ENCODE results near the gene CCHCR1.
"Not testable (repeated sequence)": the region's sequence is repeated elsewhere in the genome, so short reads cannot be mapped to it uniquely, and the experiment has no call there.

Gene CCHCR1

GRCh38 chr6:31157513-31158139 lies at the start of gene CCHCR1:
Gene CCHCR1, minus strand, starts transcription at chr6:31157802. Its CDS starts 202 bp downstream, at chr6:31157600.
- DNase-seq, result no peak

DNA sequence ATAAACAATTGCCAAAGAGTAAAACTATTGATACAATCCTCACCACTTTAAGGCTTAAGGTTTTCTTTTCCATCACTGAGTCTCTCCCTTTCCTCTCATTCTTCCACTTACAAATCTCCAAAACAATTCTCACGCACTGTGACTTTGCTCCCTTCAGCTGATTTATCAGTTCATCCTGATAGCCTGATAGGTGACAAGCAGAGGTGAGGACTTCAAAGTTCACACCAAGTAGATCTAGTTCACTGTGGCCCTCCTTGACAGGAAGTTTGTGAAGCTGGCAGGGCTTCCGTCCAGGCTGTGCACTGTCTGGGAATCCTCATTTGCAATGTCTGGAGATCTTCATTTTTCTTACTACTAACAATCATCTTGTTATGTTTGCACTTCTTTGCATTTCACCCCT lies 48.0 kb upstream of the CCHCR1 start:
- no peak for DNase-seq

- no peak for DNase-seq
Observed at GRCh38 chr6:31204751-31205145, 47.1 kb upstream of the CCHCR1 start.

DNA sequence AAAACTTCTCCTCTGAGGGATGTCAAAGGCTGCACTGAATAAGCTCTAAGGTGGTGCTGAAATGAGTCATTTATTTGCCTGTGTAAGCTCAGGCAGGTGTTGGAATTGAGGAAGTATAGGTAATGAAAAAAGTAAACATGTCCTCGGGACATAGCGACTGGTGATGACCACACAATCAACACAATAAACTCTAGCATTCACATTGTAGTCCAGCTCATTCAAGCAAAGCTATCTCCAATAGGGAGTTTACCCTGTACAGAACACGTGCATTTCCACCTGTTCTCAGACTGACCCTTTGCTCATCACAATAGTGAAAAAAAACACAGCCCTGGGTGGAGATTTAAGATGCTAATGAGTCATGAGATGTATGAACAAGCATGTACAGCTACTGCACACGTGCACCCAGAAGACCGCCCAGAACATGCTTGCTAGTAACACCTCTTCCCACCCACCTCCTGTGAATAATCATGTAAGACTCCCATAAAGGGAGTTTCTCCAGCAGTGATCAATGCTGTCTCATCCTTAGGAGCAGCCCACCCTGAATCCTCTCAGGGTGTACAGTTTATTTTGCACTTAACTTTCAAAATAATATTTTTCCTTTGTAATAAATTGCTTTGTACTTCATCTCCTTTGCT lies 45.9 kb upstream of the CCHCR1 start:
- peak; percentile 26 for DNase-seq

GRCh38 chr6:31202259-31203166 lies 44.9 kb upstream of the CCHCR1 start:
- no peak for DNase-seq

- DNase-seq, result not testable (repeated sequence)
Observed at GRCh38 chr6:31199105-31199452, 41.5 kb upstream of the CCHCR1 start.

GRCh38 chr6:31197559-31198305 lies 40.1 kb upstream of the CCHCR1 start:
- peak; percentile 73 for DNase-seq

DNA sequence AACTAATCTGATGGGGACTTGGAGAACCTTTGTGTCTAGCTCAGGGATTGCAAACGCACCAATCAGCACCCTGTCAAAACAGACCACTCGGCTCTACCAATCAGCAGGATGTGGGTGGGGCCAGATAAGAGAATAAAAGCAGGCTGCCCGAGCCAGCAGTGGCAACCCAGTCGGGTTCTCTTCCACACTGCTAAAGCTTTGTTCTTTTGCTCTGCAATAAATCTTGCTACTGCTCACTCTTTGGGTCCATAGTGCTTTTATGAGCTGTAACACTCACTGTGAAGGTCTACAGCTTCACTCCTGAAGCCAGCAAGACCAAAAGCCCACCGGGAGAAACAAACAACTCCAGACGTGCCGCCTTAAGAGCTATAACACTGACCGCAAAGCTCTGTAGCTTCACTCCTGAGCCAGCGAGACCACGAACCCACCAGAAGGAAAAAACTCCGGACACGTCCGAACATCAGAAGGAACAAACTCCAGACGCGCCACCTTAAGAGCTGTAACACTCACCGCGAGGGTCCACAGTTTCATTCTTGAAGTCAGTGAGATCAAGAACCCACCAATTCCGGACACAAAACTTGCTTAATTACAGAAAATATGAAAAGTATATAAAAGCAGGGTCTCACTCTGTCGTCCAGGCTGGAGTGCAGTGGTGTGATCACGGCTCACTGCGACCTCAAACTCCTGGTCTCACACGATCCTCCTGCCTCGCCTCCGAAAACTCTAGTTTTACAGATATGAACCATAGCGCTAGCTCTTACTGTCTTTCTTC lies 38.8 kb upstream of the CCHCR1 start:
- DNase-seq, result not testable (repeated sequence)

DNA sequence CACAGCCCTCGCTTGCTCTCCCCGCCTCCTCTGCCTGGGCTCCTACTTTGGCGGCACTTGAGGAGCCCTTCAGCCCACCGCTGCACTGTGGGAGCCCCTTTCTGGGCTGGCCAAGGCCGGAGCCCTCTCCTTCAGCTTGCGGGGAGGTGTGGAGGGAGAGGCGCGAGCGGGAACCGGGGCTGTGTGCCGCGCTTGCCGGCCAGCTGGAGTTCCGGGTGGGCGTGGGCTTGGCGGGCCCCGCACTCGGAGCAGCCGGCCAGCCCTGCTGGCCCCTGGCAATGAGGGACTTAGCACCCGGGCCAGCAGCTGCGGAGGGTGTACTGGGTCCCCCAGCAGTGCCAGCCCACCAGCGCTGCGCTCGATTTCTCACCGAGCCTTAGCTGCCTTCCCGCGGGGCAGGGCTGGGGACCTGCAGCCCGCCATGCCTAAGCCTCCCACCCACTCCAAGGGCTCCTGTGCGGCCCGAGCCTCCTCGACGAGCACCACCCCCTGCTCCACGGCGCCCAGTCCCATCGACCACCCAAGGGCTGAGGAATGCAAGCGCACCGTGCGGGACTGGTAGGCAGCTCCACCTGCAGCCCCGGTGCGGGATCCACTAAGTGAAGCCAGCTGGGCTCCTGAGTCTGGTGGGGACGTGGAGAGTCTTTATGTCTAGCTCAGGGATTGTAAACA lies 37.8 kb upstream of the CCHCR1 start:
- DNase-seq, result not testable (repeated sequence)

GRCh38 chr6:31194061-31194834 lies 36.6 kb upstream of the CCHCR1 start:
- no peak for DNase-seq

DNA sequence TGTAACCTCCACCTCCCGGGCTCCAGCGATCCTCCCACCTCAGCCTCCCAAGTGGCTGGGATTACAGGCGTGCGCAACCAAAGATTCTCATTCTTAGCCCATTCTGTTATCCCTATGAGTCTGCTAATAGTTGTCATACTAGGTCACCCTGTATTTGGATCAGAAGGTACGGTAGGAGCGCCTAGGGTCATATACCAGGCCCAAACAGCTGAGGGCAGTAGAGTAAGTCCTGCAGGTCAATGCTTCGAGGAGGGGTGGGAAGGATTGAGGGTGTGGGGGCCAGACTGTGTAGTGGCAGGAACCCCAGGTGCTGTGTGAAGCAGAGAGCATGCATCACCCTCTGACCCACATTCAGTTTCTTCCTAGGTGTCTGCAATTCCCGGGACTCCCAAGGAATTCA lies 35.6 kb upstream of the CCHCR1 start:
- no peak for DNase-seq

DNA sequence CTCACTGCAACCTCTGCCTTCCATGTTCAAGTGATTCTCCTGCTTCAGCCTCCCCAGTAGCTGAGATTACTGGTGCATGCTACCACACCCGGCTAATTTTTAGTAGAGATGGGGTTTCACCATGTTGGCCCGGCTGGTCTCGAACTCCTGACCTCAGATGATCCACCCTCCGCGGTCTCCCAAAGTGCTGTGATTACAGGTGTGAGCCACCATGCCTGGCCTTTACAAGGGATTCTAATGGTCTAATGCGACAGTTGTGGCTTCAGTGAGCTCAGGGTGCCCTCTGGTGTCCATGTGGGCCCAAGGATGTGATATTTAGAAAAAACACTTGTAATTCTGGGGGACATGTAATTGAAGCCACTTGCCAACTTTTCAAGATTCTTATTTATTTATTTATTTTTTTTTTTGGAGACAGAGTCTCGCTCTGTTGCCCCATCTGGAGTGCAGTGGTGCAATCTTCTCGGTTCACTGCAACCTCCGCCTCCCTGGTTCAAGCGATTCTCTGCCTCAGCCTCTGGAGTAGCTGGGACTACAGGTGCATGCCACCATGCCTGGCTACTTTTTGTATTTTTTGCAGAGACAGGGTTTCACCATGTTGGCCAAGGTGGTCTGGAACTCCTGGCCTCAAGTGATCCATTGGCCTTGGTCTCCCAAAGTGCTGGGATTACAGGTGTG lies 35.0 kb upstream of the CCHCR1 start:
- DNase-seq, result peak; percentile 56

DNA sequence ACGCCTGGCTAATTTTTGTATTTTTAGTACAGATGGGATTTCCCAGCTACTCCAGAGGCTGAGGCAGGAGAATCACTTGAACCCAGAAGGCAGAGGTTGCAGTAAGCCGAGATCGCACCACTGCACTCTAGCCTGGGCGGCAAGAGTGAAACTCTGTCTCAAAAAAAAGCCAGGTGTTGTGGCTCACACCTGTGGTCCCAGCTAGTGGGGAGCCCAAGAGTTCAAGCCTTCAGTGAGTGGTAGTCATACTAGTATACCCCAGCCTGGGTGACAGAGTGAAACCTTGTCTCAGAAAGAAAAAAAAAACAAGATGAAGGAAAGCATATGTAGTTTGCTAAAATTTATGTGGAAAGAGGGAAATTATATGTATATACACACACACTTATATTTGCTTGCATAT lies 32.9 kb upstream of the CCHCR1 start:
- DNase-seq, result no peak

DNA sequence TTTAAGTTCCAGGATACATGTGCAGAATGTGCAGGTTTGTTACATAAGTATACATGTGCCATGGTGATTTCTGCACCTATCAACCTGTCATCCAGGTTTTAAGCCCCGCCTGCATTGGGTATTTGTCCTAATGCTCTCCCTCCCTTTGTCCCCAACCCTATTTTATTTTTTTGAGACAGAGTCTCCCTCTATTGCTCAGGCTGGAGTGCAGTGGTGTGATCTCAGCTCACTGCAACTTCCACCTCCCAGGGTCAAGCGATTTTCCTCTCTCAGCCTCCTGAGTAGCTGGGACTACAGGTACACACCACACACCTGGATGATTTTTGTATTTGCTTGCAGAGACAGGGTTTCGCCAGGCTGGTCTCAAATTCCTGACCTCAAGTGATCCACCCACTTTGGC lies 31.6 kb upstream of the CCHCR1 start:
- not testable (repeated sequence) for DNase-seq

GRCh38 chr6:31187780-31188194 lies 30.2 kb upstream of the CCHCR1 start:
- DNase-seq, result no peak

DNA sequence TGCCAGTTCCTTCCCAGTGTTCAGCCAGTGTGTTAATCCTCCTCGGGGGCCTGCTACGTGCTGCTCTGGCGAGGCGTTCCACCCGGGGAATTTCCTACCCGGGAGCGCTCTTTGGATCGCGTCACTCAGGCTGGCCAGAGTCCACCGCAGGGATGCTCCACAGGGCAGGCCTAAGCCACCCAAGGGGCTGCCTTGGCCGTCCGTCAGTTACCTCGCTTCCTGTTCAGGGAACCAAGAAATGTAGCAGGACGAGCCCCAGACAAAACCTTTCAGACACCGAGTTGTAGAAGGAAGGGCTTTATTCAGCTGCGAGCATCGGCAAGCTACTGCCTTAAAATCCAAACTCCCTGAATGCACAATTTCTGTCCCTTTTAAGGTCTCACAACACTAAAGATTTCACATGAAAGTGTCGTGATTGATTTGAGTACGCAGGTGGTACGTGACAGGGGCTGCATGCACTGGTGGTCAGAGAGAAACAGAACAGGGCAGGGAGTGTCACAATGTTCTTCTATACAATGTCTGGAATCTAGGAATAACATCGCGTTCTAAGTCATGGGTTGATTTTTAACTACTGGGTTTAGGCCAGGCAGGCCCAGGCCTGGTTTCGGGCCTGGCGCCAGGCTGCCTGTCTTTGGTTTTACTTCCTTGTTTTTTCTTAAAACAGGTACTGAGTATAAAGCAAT lies 28.6 kb upstream of the CCHCR1 start:
- DNase-seq, result no peak

GRCh38 chr6:31185695-31186051 lies 28.1 kb upstream of the CCHCR1 start:
- DNase-seq, result not testable (repeated sequence)

GRCh38 chr6:31183859-31184258 lies 26.3 kb upstream of the CCHCR1 start:
- not testable (repeated sequence) for DNase-seq

GRCh38 chr6:31183287-31183686 lies 25.7 kb upstream of the CCHCR1 start:
- not testable (repeated sequence) for DNase-seq

- DNase-seq, result no peak
Observed at GRCh38 chr6:31180500-31180899, 22.9 kb upstream of the CCHCR1 start.

Data from NCI-H1105 treated with DMSO at 0.1 percent for 48 hours (cell line).